H1 (cell line): ENCODE data around the gene SLIT3. TPM values are rescaled to one million over a fixed set of nuclear protein-coding genes. Genes with fewer than 3 reads are reported as not detected.

Experiments used
- ATF2 ChIP-seq: IDR thresholded peaks from 2 replicates; pipeline ENCODE4 v1.6.1; 2012; ENCODE audit warnings: low read length, inconsistent platforms
- CHD2 ChIP-seq: IDR thresholded peaks from 2 replicates; pipeline ENCODE4 v1.6.1; 2012; ENCODE audit warnings: low read length, improper control_type of control experiment
- EP300 ChIP-seq, 2 experiments: IDR thresholded peaks; 1 replicate in 1 of 2; 2 replicates in 1 of 2; pipeline ENCODE4 v1.6.1; 2011 to 2012; ENCODE audit warnings: low read depth in 2 of 2, low read length in 2 of 2, mild to moderate bottlenecking in 2 of 2, borderline replicate concordance in 1 of 2, inconsistent platforms in 1 of 2, moderate library complexity in 1 of 2
- GABPA ChIP-seq: IDR thresholded peaks from 2 replicates; pipeline ENCODE4 v1.6.1; 2011; ENCODE audit warnings: mild to moderate bottlenecking, low read length, moderate library complexity, borderline replicate concordance; ENCODE audit not compliant: insufficient read depth
- KDM4A ChIP-seq: IDR thresholded peaks from one replicate; pipeline ENCODE4 v1.7.1; 2012; ENCODE audit warnings: low read depth, mild to moderate bottlenecking, moderate library complexity, low read length, inconsistent platforms; ENCODE audit not compliant: severe bottlenecking
- RAD21 ChIP-seq, 2 experiments: IDR thresholded peaks in 1 of 2; conservative IDR thresholded peaks in 1 of 2; 2 replicates each; pipeline ENCODE4 v1.6.1; 2011; ENCODE audit warnings: low read depth in 2 of 2, low read length in 2 of 2, improper control_type of control experiment in 1 of 2, inconsistent platforms in 1 of 2, mild to moderate bottlenecking in 1 of 2, moderate library complexity in 1 of 2
- RFX5 ChIP-seq: IDR thresholded peaks from 2 replicates; pipeline ENCODE4 v1.6.1; 2011; ENCODE audit warnings: low read depth, low read length, improper control_type of control experiment, borderline replicate concordance
- TBP ChIP-seq: IDR thresholded peaks from 2 replicates; pipeline ENCODE4 v1.6.1; 2011; ENCODE audit warnings: low read depth, low read length, improper control_type of control experiment
- polyA plus RNA-seq, 7 experiments: library from polyadenylated mRNA; depleted of rRNA in 3 of 7; stranded (reverse) in 5 of 7; unstranded in 2 of 7; fragments of >200 nt in 5 of 7; fragments of 200-250 nt in 2 of 7; gene quantifications; 1 replicate in 5 of 7; 2 replicates in 1 of 7; 4 replicates in 1 of 7; pipeline versions ENCODE4 v1.2.1 to v1.2.3, GENCODE V29; 2011 to 2013; ENCODE audit warnings: missing spikeins in 2 of 7, mixed read lengths in 2 of 7
- total RNA-seq: library from RNA; stranded (reverse); fragmentation: NEBNext Ultra II Directional; extraction: Animal tissue kit (Norgen Biotek cat#: 25700); gene quantifications from 2 replicates; pipeline ENCODE4 v1.2.1, GENCODE V29; 2021

Gene SLIT3
- total and polyA plus RNA-seq, 2 of the 8 experiments (the other 6 are each of a cell fraction or from before 2014, with no cell fraction given): 1.1 to 1.2 TPM

- TF ChIP-seq RAD21 (IDR thresholded peaks at IDR 0.05 in 1 of 2, conservative IDR thresholded peaks at IDR 0.05 in 1 of 2; ENCODE audit: low read depth in 2 of 2, low read length in 2 of 2): no peak
- TF ChIP-seq GABPA: no peak
- TF ChIP-seq CHD2: no peak
- TF ChIP-seq ATF2: no peak
- TF ChIP-seq KDM4A: no peak
- no peak for TF ChIP-seq TBP
- TF ChIP-seq RFX5: no peak
- no peak for TF ChIP-seq EP300 (IDR thresholded peaks at IDR 0.05; ENCODE audit: borderline replicate concordance in 1 of 2, low read depth in 2 of 2, low read length in 2 of 2)
Observed at GRCh38 chr5:168984135-168984675, 316.7 kb downstream of the SLIT3 start (continued).
